Psoas muscle (tissue), 8 donors: ENCODE results near the gene CABCOCO1. TPM values are rescaled to one million over a fixed set of nuclear protein-coding genes. Genes with fewer than 3 reads are reported as not detected.

Experiments
- ATAC-seq, 4 donors: fragments of 200-7000 bp; cut with Tn5 transposase; one replicate each; pipeline ENCODE4 v1.9.1; 2020; ENCODE audit warnings: moderate library complexity in 3 of 4, mild to moderate bottlenecking in 2 of 4
- DNase-seq, 2 donors: peaks; one replicate each; pipeline ENCODE4 v3.0.0-alpha.2; 2020
- H3K27ac ChIP-seq: fragments of 200-600 bp; one replicate; pipeline ENCODE4 v1.8.0; 2022
- H3K27me3 ChIP-seq, 3 donors: fragments of 200-600 bp in 1 of 3; one replicate each; pipeline versions ENCODE4 v1.6.1 to v1.8.0; 2013 to 2022; ENCODE audit warnings: low read length in 2 of 3, mild to moderate bottlenecking in 2 of 3, moderate library complexity in 1 of 3; ENCODE audit not compliant: insufficient read depth in 3 of 3
- H3K36me3 ChIP-seq, 2 donors: fragments of 200-600 bp in 1 of 2; one replicate each; pipeline versions ENCODE4 v1.6.1 to v1.8.0; 2013 to 2022; ENCODE audit warnings: low read depth in 1 of 2, mild to moderate bottlenecking in 1 of 2, moderate library complexity in 1 of 2; ENCODE audit not compliant: insufficient read depth in 1 of 2
- H3K4me1 ChIP-seq: fragments of 200-600 bp; one replicate; pipeline ENCODE4 v1.8.0; 2022
- H3K4me3 ChIP-seq: fragments of 200-600 bp; one replicate; pipeline ENCODE4 v1.8.0; 2022; ENCODE audit warnings: mild to moderate bottlenecking
- H3K9me3 ChIP-seq: fragments of 200-600 bp; one replicate; pipeline ENCODE4 v1.8.0; 2022
- WGBS, 3 donors: extraction: QIAGEN DNeasy Blood & Tissue Kit; methylation state at CpG; one replicate each; pipeline versions ENCODE4 v1.1.6 to v1.1.7; 2013; 5-methylcytosine and 5-hydroxymethylcytosine counted together
- intact Hi-C, 2 donors: fragments of 100-400 bp; cut with DNase I; formaldehyde crosslinking; loops; one replicate each; pipeline versions ENCODE4 v1.11.0 to v1.14.2; 2022
- polyA plus RNA-seq, 3 donors: library from polyadenylated mRNA; stranded (reverse); fragments of 200-250 nt; gene quantifications; one replicate each; pipeline ENCODE4 v1.2.3, GENCODE V29; 2013
- total RNA-seq, 4 donors: library from RNA; stranded (reverse); fragmentation: NEBNext Ultra II Directional in 2 of 4; extraction: Animal tissue kit (Norgen Biotek cat#: 25700) in 2 of 4; gene quantifications; one replicate each; pipeline versions ENCODE4 v1.2.1 to v1.2.4, GENCODE V29; 2021 to 2023
- TF ChIP-seq, protein P1 (sequence below): fragments of 200-600 bp; IDR thresholded peaks from one replicate; pipeline ENCODE4 v1.8.0; 2022; ENCODE audit warnings: antibody characterized with exemption
- donor health status: healthy with polysubstance abuse.
- donor health status: DM: no; HTN: no; CAD: no; lungs with moderate emphysema.
- donor health status: Bipolar disorder and iron deficiency.
- donor health status: healthy.
- donor health status: DM: yes; HTN: yes; CAD: no.
- donor health status: DM: no; HTN: no; CAD: no.
- donor health status: DM: no; HTN: no; CAD: no.
- donor health status: DM: yes; HTN: yes; CAD: no.

The CABCOCO1 gene
- total and polyA plus RNA-seq, 7 donors, result 0.03 to 0.04 TPM; not detected in 5

DNA sequence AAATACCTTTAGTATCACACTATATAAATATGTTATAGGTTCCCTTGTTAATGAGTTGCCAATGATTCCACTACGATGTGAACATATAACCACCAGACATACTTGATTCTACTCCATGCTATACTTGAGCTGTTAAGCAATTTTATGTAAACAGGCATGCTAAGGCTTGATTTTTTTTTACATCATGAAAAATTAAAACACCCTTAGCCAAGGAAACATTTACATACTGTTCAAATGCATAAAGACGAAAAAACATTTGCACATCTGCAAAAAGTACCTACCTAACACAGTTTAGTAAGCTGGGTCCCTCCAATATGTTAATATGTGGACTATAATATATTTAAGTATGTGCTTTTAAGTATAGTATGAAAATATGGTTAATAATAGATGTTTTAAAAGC lies 9.0 kb upstream of the CABCOCO1 start:
- ATAC-seq (no peak), DNase-seq (no peak)
- Histone ChIP-seq H3K4me3 (no peak overlapping the region), H3K27me3 (no peaks in the 10 kb centered on the region), H3K36me3 (no peaks in the 10 kb centered on the region), H3K9me3 (no peaks in the 10 kb centered on the region), H3K27ac (no peak overlapping the region), H3K4me1 (no peaks in the 10 kb centered on the region)
- TF ChIP-seq, protein P1, sequence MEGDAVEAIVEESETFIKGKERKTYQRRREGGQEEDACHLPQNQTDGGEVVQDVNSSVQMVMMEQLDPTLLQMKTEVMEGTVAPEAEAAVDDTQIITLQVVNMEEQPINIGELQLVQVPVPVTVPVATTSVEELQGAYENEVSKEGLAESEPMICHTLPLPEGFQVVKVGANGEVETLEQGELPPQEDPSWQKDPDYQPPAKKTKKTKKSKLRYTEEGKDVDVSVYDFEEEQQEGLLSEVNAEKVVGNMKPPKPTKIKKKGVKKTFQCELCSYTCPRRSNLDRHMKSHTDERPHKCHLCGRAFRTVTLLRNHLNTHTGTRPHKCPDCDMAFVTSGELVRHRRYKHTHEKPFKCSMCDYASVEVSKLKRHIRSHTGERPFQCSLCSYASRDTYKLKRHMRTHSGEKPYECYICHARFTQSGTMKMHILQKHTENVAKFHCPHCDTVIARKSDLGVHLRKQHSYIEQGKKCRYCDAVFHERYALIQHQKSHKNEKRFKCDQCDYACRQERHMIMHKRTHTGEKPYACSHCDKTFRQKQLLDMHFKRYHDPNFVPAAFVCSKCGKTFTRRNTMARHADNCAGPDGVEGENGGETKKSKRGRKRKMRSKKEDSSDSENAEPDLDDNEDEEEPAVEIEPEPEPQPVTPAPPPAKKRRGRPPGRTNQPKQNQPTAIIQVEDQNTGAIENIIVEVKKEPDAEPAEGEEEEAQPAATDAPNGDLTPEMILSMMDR, result no peak
- 90 to 96% (median 94%) methylated on average over 2 of the region's 2 CpGs for WGBS, 3 donors
- intact Hi-C loops, result no loop called here

DNA sequence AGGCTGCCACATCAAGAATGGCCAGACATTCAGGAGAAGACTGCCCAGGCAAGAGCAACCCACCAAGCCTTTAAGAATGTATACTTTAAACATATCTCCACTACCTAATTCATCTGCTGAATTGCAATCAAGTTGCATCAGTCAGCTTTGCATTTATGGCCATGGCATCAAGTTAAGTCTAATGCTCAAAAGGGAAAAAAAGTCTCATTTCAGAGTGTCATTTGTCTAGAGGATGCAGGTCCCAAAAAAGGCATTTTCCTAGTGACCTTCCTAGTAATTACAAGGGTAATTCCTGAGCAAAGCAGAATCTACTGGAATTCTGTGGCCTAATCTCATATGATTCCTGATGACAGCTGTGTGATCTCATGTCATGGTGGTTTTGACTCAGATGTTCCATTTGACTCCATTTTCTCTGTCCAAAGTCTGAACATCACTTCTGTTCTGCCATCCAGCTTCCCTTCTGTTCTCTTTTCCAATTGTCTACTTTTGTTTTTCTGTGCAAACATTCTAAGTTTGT lies 7.3 kb upstream of the CABCOCO1 start:
- ATAC-seq (no peak), DNase-seq (no peak)
- no peaks in the 10 kb centered on the region for H3K36me3 ChIP-seq
- no peaks in the 10 kb centered on the region for H3K27me3 ChIP-seq
- no peak overlapping the region for H3K27ac ChIP-seq
- H3K9me3 ChIP-seq, result no peaks in the 10 kb centered on the region
- TF ChIP-seq, protein P1, result no peak
- no peaks in the 10 kb centered on the region for H3K4me1 ChIP-seq
- no peak overlapping the region for H3K4me3 ChIP-seq
- intact Hi-C loops, result no loop called here

DNA sequence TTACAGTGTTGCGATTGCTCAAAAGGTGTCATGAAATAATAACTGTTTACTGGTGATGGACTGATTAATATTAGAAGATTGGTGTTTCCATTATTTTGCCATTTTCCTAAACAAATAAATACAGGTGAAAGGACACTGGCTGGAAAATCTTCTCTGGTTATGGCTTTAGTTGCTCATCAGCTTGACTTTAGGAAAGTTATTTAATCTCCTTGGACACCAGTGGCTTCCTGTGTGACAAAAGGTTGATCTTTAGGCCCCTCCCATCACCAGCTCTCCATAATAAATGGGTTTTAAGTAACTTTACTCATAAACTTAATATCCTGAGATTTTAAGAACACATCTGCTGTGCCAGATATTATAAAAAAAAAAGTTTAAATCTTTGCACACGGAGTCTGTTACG lies 737 bp downstream of the CABCOCO1 start:
- intact Hi-C loops, result no loop called here
- Histone ChIP-seq H3K27ac (no peak overlapping the region), H3K36me3 (no peaks in the 10 kb centered on the region), H3K27me3 (peaks cover 0 to 8% (median 0%) of the 10 kb centered on the region in 3 donors), H3K9me3 (no peaks in the 10 kb centered on the region), H3K4me1 (peaks cover 3% of the 10 kb centered on the region), H3K4me3 (peak overlapping the region; percentile 70)
- DNase-seq (no peak), ATAC-seq (no peak)
- WGBS, 3 donors, result 66 to 82% (median 75%) methylated on average over 3 of the region's 3 CpGs
- TF ChIP-seq, protein P1, result no peak

DNA sequence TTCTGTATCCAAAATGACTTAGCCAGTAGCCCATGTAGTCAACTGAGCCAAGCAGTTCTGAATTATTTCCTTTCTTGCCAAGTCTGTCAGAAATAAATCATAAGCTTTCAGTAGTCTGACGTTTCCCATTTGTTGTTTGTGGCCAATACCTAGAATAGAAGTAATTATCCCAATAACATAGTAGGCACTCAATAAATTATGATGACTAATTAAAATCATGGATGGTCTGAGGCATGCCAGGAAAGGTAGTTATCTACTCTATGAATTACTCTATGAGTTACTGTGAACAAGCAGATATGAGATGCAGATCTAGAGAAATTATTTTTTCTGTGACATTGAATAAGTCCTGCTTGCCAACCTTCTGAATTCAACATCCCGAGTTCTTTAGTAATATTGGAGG lies 2.3 kb downstream of the CABCOCO1 start:
- no peak for DNase-seq
- ATAC-seq, result no peak
- H3K27ac ChIP-seq, result no peak overlapping the region
- no peaks in the 10 kb centered on the region for H3K36me3 ChIP-seq
- WGBS, 3 donors, result 40 to 43% (median 42%) methylated on average over 2 of the region's 2 CpGs
- H3K4me1 ChIP-seq, result peaks cover 3% of the 10 kb centered on the region
- H3K27me3 ChIP-seq, result peaks cover 0 to 8% (median 0%) of the 10 kb centered on the region in 3 donors
- no peaks in the 10 kb centered on the region for H3K9me3 ChIP-seq
- no peak overlapping the region for H3K4me3 ChIP-seq
- intact Hi-C loops, result no loop called here
- TF ChIP-seq, protein P1, result no peak

DNA sequence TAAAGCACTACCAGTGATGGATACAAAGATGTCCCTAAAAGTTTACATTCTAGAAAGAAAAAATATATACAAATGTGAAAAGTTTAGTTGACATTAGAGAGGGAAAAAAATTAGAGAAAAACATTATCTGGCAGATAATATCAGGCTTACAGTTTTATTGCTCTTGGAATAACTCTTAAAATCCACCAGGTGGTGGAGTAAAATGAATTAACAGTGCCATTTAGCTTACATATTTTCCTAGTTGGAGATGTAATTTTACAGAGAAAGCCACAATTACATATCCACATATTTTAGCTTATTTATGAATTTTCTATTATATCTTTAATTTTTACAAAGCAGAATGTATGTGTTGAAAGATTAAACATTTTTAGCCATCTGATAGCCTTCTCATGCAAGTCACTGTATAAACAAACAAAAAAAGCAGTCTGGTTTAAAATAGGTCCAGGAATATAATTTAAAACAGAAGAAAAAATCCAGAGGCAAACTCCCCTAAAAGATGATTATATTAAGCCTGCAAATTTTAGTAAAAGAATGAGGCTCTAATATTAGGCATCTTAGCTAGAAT lies 6.5 kb downstream of the CABCOCO1 start:
- no peaks in the 10 kb centered on the region for H3K9me3 ChIP-seq
- ATAC-seq, result no peak
- H3K27ac ChIP-seq, result no peak overlapping the region
- no peak overlapping the region for H3K4me3 ChIP-seq
- DNase-seq, result no peak
- H3K27me3 ChIP-seq, result no peaks in the 10 kb centered on the region
- no peaks in the 10 kb centered on the region for H3K36me3 ChIP-seq
- intact Hi-C loops, result no loop called here
- H3K4me1 ChIP-seq, result no peaks in the 10 kb centered on the region
- TF ChIP-seq, protein P1, result no peak
